Endothelial cell of umbilical vein (primary cell): ENCODE results near the gene RGPD3. TPM values are rescaled to one million over a fixed set of nuclear protein-coding genes. Genes with fewer than 3 reads are reported as not detected.

Source experiments
- BruUV-seq: library from RNA; stranded (reverse); fragments of 400-500 nt; replicated peaks from 2 replicates; lab custom pipeline; 2021; lab: Mats Ljungman, UMichigan
- CTCF ChIA-PET: fragments of 300-600, 350-600 bp; sonication (Branson Sonifier 250); formaldehyde crosslinking; loops from one replicate; lab custom pipeline; 2021; ENCODE audit warnings: antibody characterized with exemption, inconsistent platforms; lab: Charles Lee
- POLR2A ChIA-PET: fragments of 300-600, 350-600 bp; sonication (Branson Sonifier 250); formaldehyde crosslinking; loops from one replicate; lab custom pipeline; 2021; ENCODE audit warnings: antibody characterized with exemption, inconsistent platforms; lab: Charles Lee
- DNase-seq: peaks from one replicate; pipeline ENCODE4 v3.0.0-alpha.2; 2011; ENCODE audit warnings: low read depth, low spot score
- FAIRE-seq: peaks from 2 replicates; lab custom pipeline; 2011; peaks lifted over from hg19 to GRCh38; lab: Jason Lieb, UNC
- H2AFZ ChIP-seq: 2 replicates; pipeline ENCODE4 v1.6.0; 2012; ENCODE audit warnings: low read depth, low read length, control low read depth, inconsistent platforms
- H3K27ac ChIP-seq: 2 replicates; pipeline ENCODE4 v1.5.1; 2011; ENCODE audit warnings: low read depth, mild to moderate bottlenecking, control low read depth, low read length, moderate library complexity; ENCODE audit not compliant: insufficient read depth
- H3K27me3 ChIP-seq, 2 experiments: 2 replicates each; pipeline versions ENCODE4 v1.6.0 to v1.6.1; 2011; ENCODE audit warnings: low read length in 2 of 2, mixed read lengths in 1 of 2; ENCODE audit not compliant: control insufficient read depth in 2 of 2, insufficient read depth in 2 of 2
- H3K36me3 ChIP-seq, 2 experiments: 2 replicates in 1 of 2; 3 replicates in 1 of 2; pipeline ENCODE4 v1.5.1; 2011; ENCODE audit warnings: low read length in 2 of 2, mild to moderate bottlenecking in 1 of 2, moderate library complexity in 1 of 2; ENCODE audit not compliant: control insufficient read depth in 2 of 2, insufficient read depth in 2 of 2; ENCODE audit errors: extremely low read depth in 1 of 2
- H3K4me1 ChIP-seq: 3 replicates; pipeline ENCODE4 v1.5.1; 2011; ENCODE audit warnings: mild to moderate bottlenecking, low read length; ENCODE audit not compliant: control insufficient read depth, insufficient read depth; ENCODE audit errors: extremely low read depth
- H3K4me2 ChIP-seq: 2 replicates; pipeline ENCODE4 v1.6.1; 2011; ENCODE audit warnings: low read length, control low read depth, mixed read lengths; ENCODE audit not compliant: insufficient read depth
- H3K4me3 ChIP-seq, 3 experiments: fragments of 200-600 bp in 1 of 3; sonication (generic), shearing (Covaris generic) in 1 of 3; replicated peaks in 1 of 3; 2 replicates each; pipeline ENCODE4 v1.5.1; 2011 to 2016; ENCODE audit warnings: control low read depth in 3 of 3, low read length in 3 of 3, mild to moderate bottlenecking in 2 of 3, inconsistent platforms in 1 of 3, low read depth in 1 of 3, moderate library complexity in 1 of 3; ENCODE audit not compliant: insufficient read depth in 1 of 3
- H3K79me2 ChIP-seq: 2 replicates; pipeline ENCODE4 v1.6.0; 2012; ENCODE audit warnings: low read length, inconsistent platforms; ENCODE audit not compliant: control insufficient read depth, insufficient read depth
- H3K9ac ChIP-seq: replicated peaks from 2 replicates; pipeline ENCODE3; 2011; ENCODE audit warnings: low read length, control low read depth; ENCODE audit not compliant: insufficient read depth; ENCODE audit errors: extremely low read depth
- H3K9me1 ChIP-seq: replicated peaks from 3 replicates; pipeline ENCODE4 v1.6.0; 2011; ENCODE audit warnings: mild to moderate bottlenecking, low read length; ENCODE audit not compliant: control insufficient read depth, insufficient read depth; ENCODE audit errors: extremely low read depth
- H3K9me3 ChIP-seq: replicated peaks from 2 replicates; pipeline ENCODE4 v1.5.1; 2012; ENCODE audit warnings: low read length, inconsistent platforms; ENCODE audit not compliant: control insufficient read depth, insufficient read depth
- H4K20me1 ChIP-seq: replicated peaks from 2 replicates; pipeline ENCODE3; 2011; ENCODE audit warnings: mild to moderate bottlenecking, low read length; ENCODE audit not compliant: control insufficient read depth, insufficient read depth; ENCODE audit errors: extremely low read depth
- CTCF ChIP-seq, 2 donors: IDR thresholded peaks; 1 replicate in 1 of 2; 2 replicates in 1 of 2; pipeline ENCODE4 v1.5.1; 2011; ENCODE audit warnings: low read length in 2 of 2, mild to moderate bottlenecking in 2 of 2, moderate library complexity in 2 of 2, control low read depth in 1 of 2, inconsistent platforms in 1 of 2, low read depth in 1 of 2; ENCODE audit not compliant: insufficient read depth in 1 of 2; ENCODE audit errors: extremely low read depth in 1 of 2
- EZH2 ChIP-seq: IDR thresholded peaks from 2 replicates; pipeline ENCODE4 v1.6.1; 2012; ENCODE audit warnings: borderline replicate concordance, low read depth, mild to moderate bottlenecking, moderate library complexity, low read length, inconsistent platforms; ENCODE audit not compliant: severe bottlenecking
- FOS ChIP-seq: IDR thresholded peaks from 2 replicates; pipeline ENCODE4 v1.6.1; 2011; ENCODE audit warnings: mild to moderate bottlenecking, low read length, moderate library complexity, borderline replicate concordance; ENCODE audit not compliant: insufficient read depth
- GATA2 ChIP-seq: IDR thresholded peaks from 2 replicates; pipeline ENCODE4 v1.7.0; 2011; ENCODE audit warnings: low read depth, mild to moderate bottlenecking, moderate library complexity, mixed read lengths, low read length; ENCODE audit not compliant: insufficient read length, insufficient read depth
- JUN ChIP-seq: IDR thresholded peaks from 2 replicates; pipeline ENCODE4 v1.6.1; 2011; ENCODE audit warnings: borderline replicate concordance, low read depth; ENCODE audit not compliant: insufficient read length, insufficient read depth
- MAX ChIP-seq: IDR thresholded peaks from 2 replicates; pipeline ENCODE4 v1.6.1; 2011; ENCODE audit not compliant: insufficient read depth, insufficient read length
- MYC ChIP-seq: IDR thresholded peaks from one replicate; pipeline ENCODE4 v1.6.1; 2011; ENCODE audit warnings: mild to moderate bottlenecking, low read depth, low read length
- POLR2A ChIP-seq: IDR thresholded peaks from 2 replicates; pipeline ENCODE4 v1.6.1; 2012; ENCODE audit warnings: low read depth, mild to moderate bottlenecking, control low read depth, low read length
- POLR2AphosphoS5 ChIP-seq: IDR thresholded peaks from 2 replicates; pipeline ENCODE4 v1.6.1; 2012; ENCODE audit warnings: low read depth, mild to moderate bottlenecking, control low read depth, low read length, moderate library complexity; ENCODE audit not compliant: insufficient read depth
- dilution Hi-C: fragments of 300-500 bp; cut with MboI; formaldehyde crosslinking; loops from one replicate; pipeline ENCODE4 v1.15.0; 2019; ENCODE audit warnings: low sequenced_read_pairs; ENCODE audit not compliant: extremely low pct_ligation_motif_present
- intact Hi-C: fragments of 100-400 bp; cut with micrococcal nuclease; formaldehyde crosslinking; loops from one replicate; pipeline ENCODE4 v1.10.0; 2022
- polyA plus RNA-seq, 4 experiments: library from polyadenylated mRNA; depleted of rRNA in 3 of 4; stranded (reverse) in 3 of 4; unstranded in 1 of 4; fragments of >200 nt; gene quantifications; 2 replicates each; pipeline versions ENCODE4 v1.2.1 to v1.2.3, GENCODE V29; 2011 to 2012; ENCODE audit warnings: missing spikeins in 1 of 4
- total RNA-seq: library from RNA; stranded (reverse); gene quantifications from 2 replicates; pipeline ENCODE4 v1.2.3, GENCODE V29; 2021

RGPD3 gene
- total and polyA plus RNA-seq, 2 donors (not counting 3 experiments of a cell fraction or from before 2014, with no cell fraction given), result 0.04 TPM; not detected in 1

GRCh38 chr2:106362789-106363188 lies 105.4 kb downstream of the RGPD3 start:
- DNase-seq, result no peak
- dilution Hi-C loops, result no loop called here
- ChIA-PET CTCF (no interaction called here), POLR2A (no interaction called here)
- H3K79me2 ChIP-seq, result no peaks in the 10 kb centered on the region
- no TSS peak for BruUV-seq
- no peak for FAIRE-seq
- no peak overlapping the region for H3K4me2 ChIP-seq
- H4K20me1 ChIP-seq, result no peaks in the 10 kb centered on the region
- H3K27ac ChIP-seq, result no peak overlapping the region
- H3K4me3 ChIP-seq, result no peak overlapping the region
- no peaks in the 10 kb centered on the region for H3K9me1 ChIP-seq
- no peaks in the 10 kb centered on the region for H3K9me3 ChIP-seq
- H3K27me3 ChIP-seq, result no peaks in the 10 kb centered on the region
- intact Hi-C loops, result no loop called here
- no peaks in the 10 kb centered on the region for H3K36me3 ChIP-seq
- TF ChIP-seq FOS, result no peak
- no peak for TF ChIP-seq MAX
- no peak for TF ChIP-seq CTCF (IDR thresholded peaks at IDR 0.05; ENCODE audit: extremely low read depth in 1 of 2, insufficient read depth in 1 of 2, low read depth in 1 of 2, low read length in 2 of 2)
- no peak for TF ChIP-seq JUN
- no peak for TF ChIP-seq POLR2AphosphoS5
- TF ChIP-seq EZH2, result no peak
- no peak for TF ChIP-seq POLR2A
- no peak for TF ChIP-seq MYC
- no peak for TF ChIP-seq GATA2
- H3K9ac ChIP-seq, result no peak overlapping the region
- no peak overlapping the region for H2AFZ ChIP-seq
- no peaks in the 10 kb centered on the region for H3K4me1 ChIP-seq
